IPS-20b (cell line): Measurements from ENCODE around the gene KATNB1.
"Not testable (repeated sequence)": the region's sequence is repeated elsewhere in the genome, so short reads cannot be mapped to it uniquely, and the experiment has no call there.

Source experiments
- H3K27ac ChIP-seq: one replicate; pipeline ENCODE4 v1.5.1; 2013; ENCODE audit warnings: low read length
- H3K27me3 ChIP-seq: 2 replicates; pipeline ENCODE4 v1.6.1; 2013; ENCODE audit warnings: mild to moderate bottlenecking, low read length, inconsistent platforms; ENCODE audit not compliant: insufficient read depth
- H3K36me3 ChIP-seq: 2 replicates; pipeline ENCODE4 v1.6.1; 2013; ENCODE audit warnings: low read depth, mild to moderate bottlenecking, inconsistent platforms, low read length, moderate library complexity; ENCODE audit not compliant: insufficient read depth
- H3K4me1 ChIP-seq: 2 replicates; pipeline ENCODE4 v1.6.1; 2013; ENCODE audit warnings: mild to moderate bottlenecking, control low read depth, inconsistent platforms, low read length, moderate library complexity; ENCODE audit not compliant: insufficient read depth
- H3K4me3 ChIP-seq: 2 replicates; pipeline ENCODE4 v1.5.1; 2013; ENCODE audit warnings: mild to moderate bottlenecking, low read length, inconsistent platforms
- H3K9ac ChIP-seq: 2 replicates; pipeline ENCODE4 v1.6.1; 2013; ENCODE audit warnings: low read depth, mild to moderate bottlenecking, inconsistent platforms, low read length, moderate library complexity
- H3K9me3 ChIP-seq: 2 replicates; pipeline ENCODE4 v1.6.1; 2013; ENCODE audit warnings: mild to moderate bottlenecking, low read depth, low read length, inconsistent platforms; ENCODE audit not compliant: insufficient read depth

Gene KATNB1

GRCh38 chr16:57773655-57774295, 38.2 kb downstream of the KATNB1 start:
- Histone ChIP-seq H3K27ac (no peak overlapping the region), H3K4me1 (peaks cover 11% of the 10 kb centered on the region), H3K9ac (no peak overlapping the region), H3K9me3 (no peaks in the 10 kb centered on the region), H3K27me3 (peaks cover 9% of the 10 kb centered on the region; the same call in 1 of the 2 replicates), H3K4me3 (no peak overlapping the region), H3K36me3 (no peaks in the 10 kb centered on the region)

- Histone ChIP-seq H3K4me1 (peaks cover 11% of the 10 kb centered on the region), H3K27ac (no peak overlapping the region), H3K4me3 (no peak overlapping the region), H3K9me3 (no peaks in the 10 kb centered on the region), H3K27me3 (peaks cover 9% of the 10 kb centered on the region; the same call in 1 of the 2 replicates), H3K36me3 (no peaks in the 10 kb centered on the region), H3K9ac (peak overlapping the region; percentile 47; the same call in 1 of the 2 replicates)
These were observed 39.2 kb downstream of the KATNB1 start for GRCh38 chr16:57774705-57775285.

- peak overlapping the region; percentile 47; the same call in 1 of the 2 replicates for H3K9ac ChIP-seq
- peaks cover 11% of the 10 kb centered on the region for H3K4me1 ChIP-seq
- H3K4me3 ChIP-seq = peak overlapping the region; percentile 26; the same call in 1 of the 2 replicates
- no peak overlapping the region for H3K27ac ChIP-seq
- H3K36me3 ChIP-seq = no peaks in the 10 kb centered on the region
- H3K27me3 ChIP-seq = peaks cover 9% of the 10 kb centered on the region; the same call in 1 of the 2 replicates
- H3K9me3 ChIP-seq = no peaks in the 10 kb centered on the region
These were observed 40.3 kb downstream of the KATNB1 start for GRCh38 chr16:57775661-57776469.

DNA sequence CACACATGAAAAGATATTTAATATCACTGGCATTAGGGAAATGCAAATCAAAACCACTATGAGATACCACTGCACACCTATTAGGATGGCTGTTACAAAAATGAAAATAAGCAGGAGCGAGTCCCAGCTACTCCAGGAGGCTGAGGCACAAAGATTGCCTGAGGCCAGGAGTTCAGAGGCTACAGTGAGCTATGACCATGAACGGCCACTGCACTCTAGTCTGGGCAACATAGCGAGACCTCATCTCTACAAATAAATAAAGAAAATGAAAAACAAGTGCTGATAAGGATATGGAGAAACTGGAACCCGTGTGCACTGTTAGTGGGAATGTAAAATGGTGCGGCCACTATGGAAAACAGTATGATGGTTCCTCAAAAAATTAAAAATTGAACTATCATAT, 43.1 kb downstream of the KATNB1 start:
- no peak overlapping the region for H3K27ac ChIP-seq
- H3K4me1 ChIP-seq = peaks cover 14% of the 10 kb centered on the region
- no peaks in the 10 kb centered on the region for H3K9me3 ChIP-seq
- H3K27me3 ChIP-seq = peaks cover 9% of the 10 kb centered on the region; the same call in 1 of the 2 replicates
- no peaks in the 10 kb centered on the region for H3K36me3 ChIP-seq
- H3K9ac ChIP-seq = no peak overlapping the region
- H3K4me3 ChIP-seq = no peak overlapping the region

DNA sequence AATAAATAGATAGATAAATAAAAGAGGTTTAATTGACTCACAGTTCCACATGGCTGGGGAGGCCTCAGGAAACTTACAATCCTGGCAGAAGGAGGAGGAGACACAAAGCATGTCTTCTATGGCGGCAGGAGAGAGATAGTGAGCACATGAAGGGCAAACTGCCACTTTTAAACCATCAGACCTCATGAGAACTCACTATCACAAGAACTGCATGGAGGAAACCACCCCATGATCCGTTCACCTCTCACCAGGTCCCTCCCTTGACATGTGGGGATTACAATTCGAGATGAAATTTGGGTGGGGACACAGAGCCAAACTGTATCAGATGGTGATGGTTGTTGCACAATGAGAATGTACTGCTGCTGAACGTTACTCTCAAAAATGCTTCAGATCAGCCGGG, 44.3 kb downstream of the KATNB1 start:
- not testable (repeated sequence) for H3K4me3 ChIP-seq, H3K27ac ChIP-seq, H3K9me3 ChIP-seq, H3K27me3 ChIP-seq, H3K36me3 ChIP-seq, H3K9ac ChIP-seq
- H3K4me1 ChIP-seq = peaks cover 12% of the 10 kb centered on the region

DNA sequence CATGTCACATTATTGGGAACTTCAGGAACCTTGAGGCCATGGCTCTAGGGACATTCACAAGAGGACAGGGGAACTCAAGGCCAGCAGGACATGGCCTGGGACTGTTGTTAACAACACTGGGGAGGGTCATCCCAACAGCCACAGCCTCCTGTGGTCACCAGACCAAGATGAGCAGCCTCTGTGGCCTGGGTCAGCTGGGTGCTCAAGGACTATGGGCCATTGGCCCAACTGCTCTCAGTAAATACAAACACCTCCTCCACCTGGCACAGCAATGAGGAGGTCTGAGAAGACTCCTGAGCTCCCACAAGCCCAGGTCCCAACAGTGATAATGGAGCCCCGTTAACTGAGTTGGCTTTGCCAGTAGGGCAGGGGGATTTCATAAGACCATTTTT, 45.8 kb downstream of the KATNB1 start:
- no peak overlapping the region for H3K4me3 ChIP-seq
- no peaks in the 10 kb centered on the region; the same call in 1 of the 2 replicates for H3K27me3 ChIP-seq
- H3K4me1 ChIP-seq = peaks cover 6% of the 10 kb centered on the region; the same call in 1 of the 2 replicates
- no peaks in the 10 kb centered on the region for H3K9me3 ChIP-seq
- no peak overlapping the region for H3K9ac ChIP-seq
- no peak overlapping the region for H3K27ac ChIP-seq
- no peaks in the 10 kb centered on the region for H3K36me3 ChIP-seq

- Histone ChIP-seq H3K36me3 (no peaks in the 10 kb centered on the region), H3K9ac (no peak overlapping the region)
These were observed 46.4 kb downstream of the KATNB1 start for GRCh38 chr16:57781741-57782606.

DNA sequence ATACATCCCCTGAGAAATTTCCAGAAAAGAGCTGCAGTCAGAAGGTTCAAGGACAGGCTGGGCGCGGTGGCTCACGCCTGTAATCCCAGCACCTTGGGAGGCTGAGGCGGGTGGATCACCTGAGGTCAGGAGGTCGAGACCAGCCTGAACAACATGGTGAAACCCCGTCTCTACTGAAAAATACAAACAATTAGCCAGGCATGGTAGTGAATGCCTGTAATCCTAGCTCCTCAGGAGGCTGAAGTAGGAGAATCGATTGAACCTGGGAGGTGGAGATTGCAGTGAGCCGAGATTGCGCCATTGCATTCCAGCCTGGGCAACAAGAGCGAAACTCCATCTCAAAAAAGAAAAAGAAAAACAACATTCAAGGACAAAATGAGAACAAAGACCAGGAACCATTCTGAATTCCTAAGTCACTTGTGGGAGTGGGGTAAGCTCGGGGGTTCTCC, 47.1 kb downstream of the KATNB1 start:
- H3K4me3 ChIP-seq, H3K9ac ChIP-seq, H3K9me3 ChIP-seq, H3K4me1 ChIP-seq, H3K27ac ChIP-seq, H3K27me3 ChIP-seq, H3K36me3 ChIP-seq: not testable (repeated sequence)

More at GRCh38 chr16:57781741-57782606, 46.4 kb downstream of the KATNB1 start:
- H3K4me1 ChIP-seq = peaks cover 3% of the 10 kb centered on the region; the same call in 1 of the 2 replicates
- no peak overlapping the region for H3K27ac ChIP-seq
- no peaks in the 10 kb centered on the region for H3K9me3 ChIP-seq
- no peaks in the 10 kb centered on the region for H3K27me3 ChIP-seq
- H3K4me3 ChIP-seq = no peak overlapping the region

DNA sequence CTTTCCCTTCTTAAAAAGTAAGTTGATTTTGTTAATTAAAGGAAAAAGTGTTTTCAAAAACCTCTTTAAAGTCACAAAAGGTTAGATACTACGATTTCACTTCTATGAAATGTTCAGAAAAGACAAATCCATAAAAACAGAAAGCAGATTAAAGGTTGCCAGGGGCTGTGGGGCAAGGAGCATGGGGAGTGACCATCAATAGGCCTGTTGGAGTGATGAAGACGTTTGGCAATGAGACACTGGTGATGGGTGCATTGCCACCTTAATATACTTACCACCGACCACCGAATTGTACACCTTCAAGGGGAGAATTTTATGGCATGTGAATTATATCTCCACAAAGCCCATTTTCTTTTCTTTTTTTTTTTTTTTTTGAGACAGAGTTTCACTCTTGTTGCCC, 47.5 kb downstream of the KATNB1 start:
- H3K36me3 ChIP-seq = no peaks in the 10 kb centered on the region
- H3K4me1 ChIP-seq = peaks cover 3% of the 10 kb centered on the region; the same call in 1 of the 2 replicates
- H3K9ac ChIP-seq = no peak overlapping the region
- no peak overlapping the region for H3K27ac ChIP-seq
- H3K4me3 ChIP-seq = no peak overlapping the region
- no peaks in the 10 kb centered on the region for H3K27me3 ChIP-seq
- H3K9me3 ChIP-seq = no peaks in the 10 kb centered on the region

- Histone ChIP-seq H3K4me1 (peaks cover 3% of the 10 kb centered on the region; the same call in 1 of the 2 replicates), H3K27me3 (no peaks in the 10 kb centered on the region), H3K36me3 (no peaks in the 10 kb centered on the region)
These were observed 48.3 kb downstream of the KATNB1 start for GRCh38 chr16:57783883-57784282.

DNA sequence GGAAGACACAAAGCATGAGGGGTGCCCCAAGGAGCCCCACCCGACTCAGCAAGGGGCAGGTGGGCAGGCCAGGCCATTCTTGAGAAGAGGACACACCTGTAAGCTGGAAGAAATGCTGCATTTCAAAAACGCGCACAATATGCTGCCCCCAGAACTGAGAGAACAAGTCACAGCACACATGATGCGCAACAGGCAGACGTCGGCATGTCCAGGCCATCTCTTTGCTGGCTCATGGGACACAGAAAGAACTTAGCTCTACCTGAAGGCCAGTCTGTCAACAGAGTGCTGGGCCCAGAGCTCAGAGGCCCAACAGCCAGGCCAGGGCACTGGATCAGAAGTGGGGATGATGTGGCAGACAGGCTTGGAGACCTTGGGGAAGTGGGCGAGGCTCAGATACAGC, 48.8 kb downstream of the KATNB1 start:
- H3K4me1 ChIP-seq = peaks cover 3% of the 10 kb centered on the region; the same call in 1 of the 2 replicates

More at GRCh38 chr16:57783883-57784282, 48.3 kb downstream of the KATNB1 start:
- Histone ChIP-seq H3K9me3 (no peaks in the 10 kb centered on the region), H3K9ac (no peak overlapping the region), H3K4me3 (no peak overlapping the region), H3K27ac (no peak overlapping the region)

More for the DNA sequence above, 48.8 kb downstream of the KATNB1 start:
- H3K27me3 ChIP-seq = no peaks in the 10 kb centered on the region
- H3K27ac ChIP-seq = no peak overlapping the region
- no peaks in the 10 kb centered on the region for H3K36me3 ChIP-seq
- no peak overlapping the region for H3K4me3 ChIP-seq
- no peak overlapping the region for H3K9ac ChIP-seq
- H3K9me3 ChIP-seq = no peaks in the 10 kb centered on the region
